Nephron (organoid): ENCODE results near the gene KCNH3.
A peak's percentile ranks its signal among the peaks of the same experiment; 100 is the strongest.

Experiments
- H3K27ac Mint-ChIP-seq, 3 experiments: 2 replicates each; pipeline ENCODE4 v1.8.0; 2020; ENCODE audit warnings: mixed read lengths in 3 of 3, mild to moderate bottlenecking in 2 of 3, moderate library complexity in 1 of 3
- H3K27me3 Mint-ChIP-seq: 2 replicates; pipeline ENCODE4 v1.8.0; 2021; ENCODE audit warnings: low read depth, mild to moderate bottlenecking, moderate library complexity, mixed read lengths
- H3K36me3 Mint-ChIP-seq: 2 replicates; pipeline ENCODE4 v1.8.0; 2020; ENCODE audit warnings: low read depth, mixed read lengths
- H3K4me1 Mint-ChIP-seq: 2 replicates; pipeline ENCODE4 v1.8.0; 2020; ENCODE audit warnings: mixed read lengths
- H3K4me3 Mint-ChIP-seq, 3 experiments: 2 replicates each; pipeline ENCODE4 v1.8.0; 2020; ENCODE audit warnings: mild to moderate bottlenecking in 3 of 3, mixed read lengths in 3 of 3, moderate library complexity in 2 of 3
- H3K9me3 Mint-ChIP-seq: 2 replicates; pipeline ENCODE4 v1.8.0; 2020; ENCODE audit warnings: mixed read lengths
- TF ChIP-seq, protein P1 (sequence below), 3 experiments: fragments of 200-600 bp; sonication (generic); IDR thresholded peaks; one replicate each; pipeline ENCODE4 v1.5.0; 2021; ENCODE audit warnings: antibody characterized with exemption in 3 of 3; ENCODE audit not compliant: unreplicated experiment in 3 of 3

The KCNH3 gene

DNA sequence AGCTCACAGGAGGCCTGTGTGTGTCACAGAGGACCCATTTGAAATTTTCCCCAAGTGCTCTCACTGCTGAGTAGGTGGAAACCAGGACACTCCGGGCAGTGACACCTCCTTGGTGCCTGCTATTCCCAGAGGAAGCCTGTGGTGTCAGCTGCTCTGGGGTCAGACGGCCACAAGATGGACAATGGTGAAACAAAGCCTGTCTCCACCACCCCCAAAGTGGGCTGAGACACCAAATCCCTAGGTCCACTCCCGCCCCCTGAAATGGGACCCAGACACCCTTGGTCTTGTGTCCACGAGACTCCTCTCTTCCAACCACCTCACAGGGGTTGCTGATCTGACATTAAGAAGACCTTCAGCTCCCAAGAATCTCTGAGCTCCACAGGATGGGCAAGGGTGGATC, 7.0 kb downstream of the KCNH3 start:
- H3K36me3 Mint-ChIP-seq: no peaks in the 10 kb centered on the region
- H3K27ac Mint-ChIP-seq: no peak overlapping the region
- H3K9me3 Mint-ChIP-seq: no peaks in the 10 kb centered on the region
- peaks cover 91% of the 10 kb centered on the region for H3K27me3 Mint-ChIP-seq
- peaks cover 4% of the 10 kb centered on the region for H3K4me1 Mint-ChIP-seq
- no peak overlapping the region for H3K4me3 Mint-ChIP-seq
- TF ChIP-seq, protein P1, sequence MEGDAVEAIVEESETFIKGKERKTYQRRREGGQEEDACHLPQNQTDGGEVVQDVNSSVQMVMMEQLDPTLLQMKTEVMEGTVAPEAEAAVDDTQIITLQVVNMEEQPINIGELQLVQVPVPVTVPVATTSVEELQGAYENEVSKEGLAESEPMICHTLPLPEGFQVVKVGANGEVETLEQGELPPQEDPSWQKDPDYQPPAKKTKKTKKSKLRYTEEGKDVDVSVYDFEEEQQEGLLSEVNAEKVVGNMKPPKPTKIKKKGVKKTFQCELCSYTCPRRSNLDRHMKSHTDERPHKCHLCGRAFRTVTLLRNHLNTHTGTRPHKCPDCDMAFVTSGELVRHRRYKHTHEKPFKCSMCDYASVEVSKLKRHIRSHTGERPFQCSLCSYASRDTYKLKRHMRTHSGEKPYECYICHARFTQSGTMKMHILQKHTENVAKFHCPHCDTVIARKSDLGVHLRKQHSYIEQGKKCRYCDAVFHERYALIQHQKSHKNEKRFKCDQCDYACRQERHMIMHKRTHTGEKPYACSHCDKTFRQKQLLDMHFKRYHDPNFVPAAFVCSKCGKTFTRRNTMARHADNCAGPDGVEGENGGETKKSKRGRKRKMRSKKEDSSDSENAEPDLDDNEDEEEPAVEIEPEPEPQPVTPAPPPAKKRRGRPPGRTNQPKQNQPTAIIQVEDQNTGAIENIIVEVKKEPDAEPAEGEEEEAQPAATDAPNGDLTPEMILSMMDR (IDR thresholded peaks at IDR 0.05; ENCODE audit: unreplicated experiment in 3 of 3): no peak

DNA sequence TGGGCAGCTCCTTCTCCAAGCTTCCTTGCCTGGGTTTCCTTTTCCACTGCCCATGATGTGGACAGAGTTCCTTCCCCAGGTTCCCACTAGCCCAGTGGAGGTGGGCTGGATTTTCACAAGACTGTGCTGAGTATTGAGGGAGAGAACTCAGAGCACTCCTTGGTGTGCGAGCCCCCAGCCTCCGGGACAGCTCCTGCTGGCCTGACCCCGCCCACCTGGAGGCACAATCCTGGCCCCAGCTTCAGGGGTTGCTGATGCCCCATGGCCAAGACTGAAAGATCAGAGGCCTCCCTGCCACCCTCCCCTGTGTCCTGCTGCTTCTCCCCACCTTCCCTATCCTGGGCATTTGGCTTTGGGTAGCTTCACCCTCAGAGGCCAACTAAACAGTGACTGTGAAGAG, 7.7 kb downstream of the KCNH3 start:
- no peak overlapping the region for H3K4me3 Mint-ChIP-seq
- peaks cover 88% of the 10 kb centered on the region for H3K27me3 Mint-ChIP-seq
- H3K27ac Mint-ChIP-seq: no peak overlapping the region
- H3K4me1 Mint-ChIP-seq: peaks cover 4% of the 10 kb centered on the region
- H3K36me3 Mint-ChIP-seq: no peaks in the 10 kb centered on the region
- TF ChIP-seq, protein P1 (IDR thresholded peaks at IDR 0.05; ENCODE audit: unreplicated experiment in 3 of 3): no peak
- no peaks in the 10 kb centered on the region for H3K9me3 Mint-ChIP-seq

DNA sequence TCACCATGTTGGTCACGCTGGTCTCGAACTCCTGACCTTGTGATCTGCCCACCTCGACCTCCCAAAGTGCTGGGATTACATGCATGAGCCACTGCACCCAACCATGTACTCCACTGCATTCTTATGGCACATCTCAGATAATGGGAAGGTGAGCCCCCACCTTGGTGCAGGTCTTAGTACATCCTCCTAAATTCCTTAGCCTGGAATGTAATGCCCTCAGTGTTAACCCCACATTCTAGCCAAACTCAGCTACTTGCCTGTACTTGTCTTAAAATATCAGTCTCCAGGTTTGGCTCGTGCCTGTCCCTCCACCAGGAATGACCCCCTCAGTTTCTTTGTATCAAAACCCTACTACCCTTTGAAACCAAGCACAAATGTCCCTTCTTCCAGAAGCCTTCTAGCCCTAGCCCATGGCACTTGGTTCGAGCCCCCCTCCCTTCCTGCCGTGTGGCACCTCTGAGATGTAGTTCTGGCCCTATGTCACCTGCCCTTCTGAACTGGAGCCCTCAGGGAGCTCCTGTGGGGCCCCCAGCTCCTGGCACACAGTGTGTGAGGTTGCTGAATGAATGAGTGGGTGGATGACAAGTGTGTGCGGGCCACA, 8.4 kb downstream of the KCNH3 start:
- TF ChIP-seq, protein P1 (IDR thresholded peaks at IDR 0.05; ENCODE audit: unreplicated experiment in 3 of 3): no peak
- H3K9me3 Mint-ChIP-seq: no peaks in the 10 kb centered on the region
- peaks cover 4% of the 10 kb centered on the region for H3K4me1 Mint-ChIP-seq
- H3K36me3 Mint-ChIP-seq: no peaks in the 10 kb centered on the region
- no peak overlapping the region for H3K4me3 Mint-ChIP-seq
- H3K27me3 Mint-ChIP-seq: peaks cover 86% of the 10 kb centered on the region
- no peak overlapping the region for H3K27ac Mint-ChIP-seq

DNA sequence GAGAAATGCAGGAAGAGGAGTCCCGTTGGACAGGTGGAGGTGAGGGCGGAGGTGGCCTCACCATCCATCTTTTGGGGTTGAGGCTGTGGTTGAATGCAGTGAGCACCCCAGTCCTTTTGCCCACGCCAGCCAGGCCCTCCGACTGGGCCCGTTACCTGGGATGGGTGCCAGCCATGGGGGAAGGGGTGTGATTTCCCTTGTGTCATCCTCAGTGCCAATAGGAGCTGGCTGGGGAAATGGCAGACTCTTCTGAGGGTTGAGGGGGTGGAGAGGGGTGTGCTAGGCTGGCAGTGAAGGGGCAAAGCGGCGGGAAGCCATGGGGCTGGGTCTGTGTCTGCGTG, 9.6 kb downstream of the KCNH3 start:
- Mint-ChIP-seq H3K27me3 (peaks cover 85% of the 10 kb centered on the region), H3K4me1 (peaks cover 4% of the 10 kb centered on the region), H3K4me3 (peak overlapping the region in 1 of 3 experiments; percentile 27), H3K9me3 (no peaks in the 10 kb centered on the region), H3K36me3 (no peaks in the 10 kb centered on the region), H3K27ac (no peak overlapping the region)
- TF ChIP-seq, protein P1 (IDR thresholded peaks at IDR 0.05; ENCODE audit: unreplicated experiment in 3 of 3): no peak

DNA sequence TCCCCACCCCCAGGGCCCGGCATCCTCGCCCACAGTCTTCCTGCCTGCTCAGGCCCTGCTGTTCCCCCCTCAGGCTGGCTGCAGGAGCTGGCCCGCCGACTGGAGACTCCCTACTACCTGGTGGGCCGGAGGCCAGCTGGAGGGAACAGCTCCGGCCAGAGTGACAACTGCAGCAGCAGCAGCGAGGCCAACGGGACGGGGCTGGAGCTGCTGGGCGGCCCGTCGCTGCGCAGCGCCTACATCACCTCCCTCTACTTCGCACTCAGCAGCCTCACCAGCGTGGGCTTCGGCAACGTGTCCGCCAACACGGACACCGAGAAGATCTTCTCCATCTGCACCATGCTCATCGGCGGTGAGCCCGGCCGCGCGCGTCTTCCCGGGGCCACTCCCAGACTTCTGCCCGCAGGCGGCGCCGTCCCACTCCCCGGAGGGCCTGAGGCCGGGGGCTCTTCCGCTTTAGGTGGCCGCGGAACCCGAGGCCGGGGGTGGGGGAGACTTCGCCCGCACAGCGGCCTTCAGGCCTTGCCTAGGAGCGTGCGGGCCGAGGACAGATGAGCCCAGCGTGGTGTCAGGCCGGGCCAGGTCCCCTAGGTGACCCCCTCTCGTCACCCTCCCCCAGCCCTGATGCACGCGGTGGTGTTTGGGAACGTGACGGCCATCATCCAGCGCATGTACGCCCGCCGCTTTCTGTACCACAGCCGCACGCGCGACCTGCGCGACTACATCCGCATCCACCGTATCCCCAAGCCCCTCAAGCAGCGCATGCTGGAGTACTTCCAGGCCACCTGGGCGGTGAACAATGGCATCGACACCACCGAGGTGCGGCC, 10.2 kb downstream of the KCNH3 start:
- TF ChIP-seq, protein P1 (IDR thresholded peaks at IDR 0.05; ENCODE audit: unreplicated experiment in 3 of 3): peak; percentile 32 to 49 (median 35)
- Mint-ChIP-seq H3K27me3 (peaks cover 81% of the 10 kb centered on the region), H3K4me1 (peaks cover 4% of the 10 kb centered on the region), H3K4me3 (peak overlapping the region; percentile 64 to 67 (median 65)), H3K9me3 (no peaks in the 10 kb centered on the region), H3K27ac (no peak overlapping the region), H3K36me3 (no peaks in the 10 kb centered on the region)
